ENCODE results near the gene DLGAP3. TPM values are rescaled to one million over a fixed set of nuclear protein-coding genes. Genes with fewer than 3 reads are reported as not detected.
A peak's percentile ranks its signal among the peaks of the same experiment; 100 is the strongest.

DLGAP3 gene, protein sequence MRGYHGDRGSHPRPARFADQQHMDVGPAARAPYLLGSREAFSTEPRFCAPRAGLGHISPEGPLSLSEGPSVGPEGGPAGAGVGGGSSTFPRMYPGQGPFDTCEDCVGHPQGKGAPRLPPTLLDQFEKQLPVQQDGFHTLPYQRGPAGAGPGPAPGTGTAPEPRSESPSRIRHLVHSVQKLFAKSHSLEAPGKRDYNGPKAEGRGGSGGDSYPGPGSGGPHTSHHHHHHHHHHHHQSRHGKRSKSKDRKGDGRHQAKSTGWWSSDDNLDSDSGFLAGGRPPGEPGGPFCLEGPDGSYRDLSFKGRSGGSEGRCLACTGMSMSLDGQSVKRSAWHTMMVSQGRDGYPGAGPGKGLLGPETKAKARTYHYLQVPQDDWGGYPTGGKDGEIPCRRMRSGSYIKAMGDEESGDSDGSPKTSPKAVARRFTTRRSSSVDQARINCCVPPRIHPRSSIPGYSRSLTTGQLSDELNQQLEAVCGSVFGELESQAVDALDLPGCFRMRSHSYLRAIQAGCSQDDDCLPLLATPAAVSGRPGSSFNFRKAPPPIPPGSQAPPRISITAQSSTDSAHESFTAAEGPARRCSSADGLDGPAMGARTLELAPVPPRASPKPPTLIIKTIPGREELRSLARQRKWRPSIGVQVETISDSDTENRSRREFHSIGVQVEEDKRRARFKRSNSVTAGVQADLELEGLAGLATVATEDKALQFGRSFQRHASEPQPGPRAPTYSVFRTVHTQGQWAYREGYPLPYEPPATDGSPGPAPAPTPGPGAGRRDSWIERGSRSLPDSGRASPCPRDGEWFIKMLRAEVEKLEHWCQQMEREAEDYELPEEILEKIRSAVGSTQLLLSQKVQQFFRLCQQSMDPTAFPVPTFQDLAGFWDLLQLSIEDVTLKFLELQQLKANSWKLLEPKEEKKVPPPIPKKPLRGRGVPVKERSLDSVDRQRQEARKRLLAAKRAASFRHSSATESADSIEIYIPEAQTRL
- total RNA-seq = under 1 TPM in 2 of 5 donors, not detected in 3; 0.18 to 0.29 TPM
- under 1 TPM; 0.15 to 0.25 (median 0.15) TPM for polyA plus RNA-seq
- long read RNA-seq, donor 1 = 0 reads
- long read RNA-seq, donor 2 = 0 reads
- long read RNA-seq, donor 3 = 0 reads
- long read RNA-seq, donor 4 = 0 reads
- long read RNA-seq, donor 5 = 0 reads
- long read RNA-seq, donor 6 = 0 reads
- long read RNA-seq, donor 7 = 0 reads
- long read RNA-seq, donor 8 = 0 reads
- long read RNA-seq, donor 9 = 0 reads
- long read RNA-seq, donor 10 = 0 reads

DNA sequence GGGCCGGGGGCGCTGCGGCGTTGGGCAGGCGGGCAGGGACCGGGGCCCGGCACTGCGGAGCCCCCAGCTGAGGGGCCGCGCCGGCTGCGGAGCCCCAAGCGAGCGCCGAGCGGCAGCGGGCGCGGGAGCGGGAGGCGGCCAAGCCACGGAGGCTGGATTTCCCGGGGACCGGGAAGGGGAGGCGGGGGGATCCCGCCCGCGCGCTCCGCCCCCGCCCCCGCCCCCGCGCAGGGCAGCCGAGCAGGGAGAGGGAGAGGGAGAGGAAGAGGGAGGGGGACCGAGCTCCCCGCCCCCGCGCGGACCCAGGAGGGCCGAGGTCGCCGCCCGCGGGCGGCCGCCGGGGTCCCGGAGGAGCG, at the start of gene DLGAP3:
DLGAP3 (minus strand) TSS at position 154 of the 356 bp plus-strand sequence. CDS start 24,267 bp downstream, outside the sequence.
- intact Hi-C loops (cut with DNase I; ENCODE audit: low total_unique reads) = no loop called here
- WGBS, 5 donors = 0 to 1% (median 0%) methylated on average over 8 to 50 of the region's 50 CpGs; no CpG with 5 or more reads in 1 of the 5 donors
- TF ChIP-seq EP300 (IDR thresholded peaks at IDR 0.05) = no peak
- TF ChIP-seq POLR2A (IDR thresholded peaks at IDR 0.05) = no peak
- TF ChIP-seq, protein P1, sequence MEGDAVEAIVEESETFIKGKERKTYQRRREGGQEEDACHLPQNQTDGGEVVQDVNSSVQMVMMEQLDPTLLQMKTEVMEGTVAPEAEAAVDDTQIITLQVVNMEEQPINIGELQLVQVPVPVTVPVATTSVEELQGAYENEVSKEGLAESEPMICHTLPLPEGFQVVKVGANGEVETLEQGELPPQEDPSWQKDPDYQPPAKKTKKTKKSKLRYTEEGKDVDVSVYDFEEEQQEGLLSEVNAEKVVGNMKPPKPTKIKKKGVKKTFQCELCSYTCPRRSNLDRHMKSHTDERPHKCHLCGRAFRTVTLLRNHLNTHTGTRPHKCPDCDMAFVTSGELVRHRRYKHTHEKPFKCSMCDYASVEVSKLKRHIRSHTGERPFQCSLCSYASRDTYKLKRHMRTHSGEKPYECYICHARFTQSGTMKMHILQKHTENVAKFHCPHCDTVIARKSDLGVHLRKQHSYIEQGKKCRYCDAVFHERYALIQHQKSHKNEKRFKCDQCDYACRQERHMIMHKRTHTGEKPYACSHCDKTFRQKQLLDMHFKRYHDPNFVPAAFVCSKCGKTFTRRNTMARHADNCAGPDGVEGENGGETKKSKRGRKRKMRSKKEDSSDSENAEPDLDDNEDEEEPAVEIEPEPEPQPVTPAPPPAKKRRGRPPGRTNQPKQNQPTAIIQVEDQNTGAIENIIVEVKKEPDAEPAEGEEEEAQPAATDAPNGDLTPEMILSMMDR (IDR thresholded peaks at IDR 0.05) = no peak
- no peak for TF ChIP-seq POLR2AphosphoS5 (IDR thresholded peaks at IDR 0.05)
- peaks cover 16 to 20% (median 17%) of the 10 kb centered on the region in 4 donors for H3K4me1 ChIP-seq
- DNase-seq = peak in 1 of 2 donors; percentile 60
- H3K27ac ChIP-seq = no peak within 1 kb of the TSS
- peak within 1 kb of the TSS; percentile 44 to 64 (median 55) for H3K4me3 ChIP-seq
- no peaks in the 10 kb centered on the region for H3K9me3 ChIP-seq
- peaks cover 17 to 80% (median 63%) of the 10 kb centered on the region in 3 donors for H3K27me3 ChIP-seq
- no peaks in the 10 kb centered on the region for H3K36me3 ChIP-seq

DNA sequence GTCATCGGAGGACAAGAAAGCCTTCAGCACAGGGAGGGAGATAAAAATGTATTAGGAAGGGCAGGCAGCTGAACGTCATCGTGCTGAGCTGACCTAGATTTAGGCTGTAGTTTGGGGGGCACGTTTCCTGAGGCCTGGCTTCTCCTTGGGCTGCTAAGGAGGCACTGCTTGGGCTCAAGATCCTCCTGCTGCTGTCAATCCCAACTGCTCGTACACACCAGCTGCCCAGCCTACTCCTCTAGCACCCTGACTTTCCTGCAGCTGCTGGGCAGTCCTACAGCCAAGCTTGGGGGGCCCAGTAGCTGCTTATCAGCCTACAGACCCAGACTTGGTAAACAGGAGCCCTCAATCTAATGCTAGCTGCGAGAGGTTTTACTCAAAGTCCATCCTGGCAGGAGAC, 49.5 kb upstream of the DLGAP3 start:
- Histone ChIP-seq H3K4me1 (peaks cover 4 to 19% (median 15%) of the 10 kb centered on the region in 4 donors), H3K36me3 (peaks cover 0 to 40% (median 29%) of the 10 kb centered on the region in 4 donors), H3K9me3 (no peaks in the 10 kb centered on the region), H3K27ac (no peak overlapping the region), H3K27me3 (no peaks in the 10 kb centered on the region), H3K4me3 (no peak overlapping the region)
- WGBS, 5 donors = 57 to 71% (median 58%) methylated on average over 5 to 6 of the region's 6 CpGs
- TF ChIP-seq, protein P1 (IDR thresholded peaks at IDR 0.05) = no peak
- no peak for TF ChIP-seq POLR2A (IDR thresholded peaks at IDR 0.05)
- no peak for TF ChIP-seq EP300 (IDR thresholded peaks at IDR 0.05)
- no peak for TF ChIP-seq POLR2AphosphoS5 (IDR thresholded peaks at IDR 0.05)
- DNase-seq = no peak
- intact Hi-C loops (cut with DNase I; ENCODE audit: low total_unique reads) = no loop called here

DNA sequence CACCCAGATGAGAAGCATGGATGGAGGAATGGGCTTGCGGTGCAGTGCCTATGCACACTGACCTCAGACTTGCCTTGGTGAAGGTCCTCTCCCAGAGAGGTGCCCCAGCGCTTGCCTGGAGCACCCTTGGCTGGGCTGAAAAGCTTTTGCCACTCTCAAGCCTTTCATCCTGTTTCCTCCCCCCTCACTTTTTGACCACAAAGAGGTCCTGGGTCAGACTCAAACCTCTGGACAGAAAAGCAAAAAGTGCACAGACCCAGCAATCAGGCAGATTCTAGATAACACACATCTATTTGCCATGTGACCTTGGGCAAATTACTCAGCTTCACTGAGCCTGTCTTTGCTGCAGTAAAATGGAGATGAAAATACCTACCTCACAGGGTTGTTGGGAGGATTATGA, 48.4 kb upstream of the DLGAP3 start:
- intact Hi-C loops (cut with DNase I; ENCODE audit: low total_unique reads) = no loop called here
- DNase-seq = no peak
- no peak overlapping the region for H3K27ac ChIP-seq
- peaks cover 0 to 8% (median 5%) of the 10 kb centered on the region in 4 donors for H3K4me1 ChIP-seq
- H3K36me3 ChIP-seq = peaks cover 0 to 40% (median 29%) of the 10 kb centered on the region in 4 donors
- no peak overlapping the region for H3K4me3 ChIP-seq
- no peaks in the 10 kb centered on the region for H3K27me3 ChIP-seq
- no peaks in the 10 kb centered on the region for H3K9me3 ChIP-seq
- 83 to 93% (median 91%) methylated on average over 2 of the region's 2 CpGs for WGBS, 5 donors
- TF ChIP-seq POLR2AphosphoS5 (IDR thresholded peaks at IDR 0.05) (no peak), EP300 (IDR thresholded peaks at IDR 0.05) (no peak), POLR2A (IDR thresholded peaks at IDR 0.05) (no peak)
- TF ChIP-seq, protein P1 (IDR thresholded peaks at IDR 0.05) = no peak

DNA sequence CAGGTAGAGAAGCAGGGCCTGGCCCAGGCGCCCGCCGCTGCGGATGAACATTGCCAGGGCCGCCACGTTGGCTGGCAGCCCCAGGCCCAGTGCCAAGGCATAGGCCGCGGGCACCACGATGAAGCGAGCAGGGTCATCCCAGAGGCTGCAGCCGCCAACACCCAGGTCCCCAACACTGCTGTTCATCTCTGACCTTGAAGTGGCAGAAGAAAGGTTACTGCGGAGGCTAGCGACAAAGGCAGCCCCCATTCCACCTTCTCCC, 47.7 kb upstream of the DLGAP3 start:
- Histone ChIP-seq H3K4me1 (peaks cover 0 to 4% (median under 1%) of the 10 kb centered on the region in 4 donors), H3K27me3 (no peaks in the 10 kb centered on the region), H3K36me3 (peaks cover 0 to 39% (median 28%) of the 10 kb centered on the region in 4 donors), H3K9me3 (no peaks in the 10 kb centered on the region), H3K4me3 (no peak overlapping the region), H3K27ac (no peak overlapping the region)
- WGBS, 5 donors = 87 to 100% (median 93%) methylated on average over 6 to 13 of the region's 13 CpGs
- DNase-seq = no peak
- intact Hi-C loops (cut with DNase I; ENCODE audit: low total_unique reads) = no loop called here
- TF ChIP-seq EP300 (IDR thresholded peaks at IDR 0.05) (no peak), POLR2A (IDR thresholded peaks at IDR 0.05) (no peak), POLR2AphosphoS5 (IDR thresholded peaks at IDR 0.05) (no peak)
- TF ChIP-seq, protein P1 (IDR thresholded peaks at IDR 0.05) = no peak

All from stomach (tissue), 19 donors.